Body of pancreas (tissue), 4 donors: ENCODE data around the gene NBAS.

Source experiments
- POLR2A ChIP-seq, 3 donors: fragments of 450-650 bp; IDR thresholded peaks; one replicate each; pipeline ENCODE4 v1.6.1; 2016; ENCODE audit warnings: antibody characterized with exemption in 3 of 3, mild to moderate bottlenecking in 2 of 3
- TF ChIP-seq, protein P1 (sequence below), 7 experiments: fragments of 450-650 bp in 4 of 7; fragments of 200-600 bp in 3 of 7; sonication (generic) in 3 of 7; IDR thresholded peaks; one replicate each; pipeline ENCODE4 v1.5.1; 2016 to 2019; ENCODE audit warnings: antibody characterized with exemption in 7 of 7

DNA sequence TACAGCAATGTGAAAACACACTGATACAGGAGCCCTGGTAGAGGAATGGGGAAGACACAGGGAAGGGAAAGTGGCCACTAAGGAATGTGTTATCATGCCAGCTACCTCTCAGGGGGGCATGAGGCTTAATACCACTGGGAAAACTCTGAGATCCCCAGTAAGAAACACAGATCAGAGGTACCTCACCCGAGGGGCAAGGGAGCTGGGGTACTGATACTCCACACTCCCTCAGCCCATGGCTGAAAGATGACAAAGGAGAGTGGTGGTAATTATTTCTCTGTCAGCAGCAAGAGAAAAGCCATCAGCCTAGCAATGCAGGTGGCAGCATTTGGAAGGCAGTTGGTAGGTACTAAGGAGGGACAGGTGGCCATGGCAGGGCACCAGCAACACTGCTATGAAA, 434.8 kb downstream of the NBAS start:
- TF ChIP-seq, protein P1, sequence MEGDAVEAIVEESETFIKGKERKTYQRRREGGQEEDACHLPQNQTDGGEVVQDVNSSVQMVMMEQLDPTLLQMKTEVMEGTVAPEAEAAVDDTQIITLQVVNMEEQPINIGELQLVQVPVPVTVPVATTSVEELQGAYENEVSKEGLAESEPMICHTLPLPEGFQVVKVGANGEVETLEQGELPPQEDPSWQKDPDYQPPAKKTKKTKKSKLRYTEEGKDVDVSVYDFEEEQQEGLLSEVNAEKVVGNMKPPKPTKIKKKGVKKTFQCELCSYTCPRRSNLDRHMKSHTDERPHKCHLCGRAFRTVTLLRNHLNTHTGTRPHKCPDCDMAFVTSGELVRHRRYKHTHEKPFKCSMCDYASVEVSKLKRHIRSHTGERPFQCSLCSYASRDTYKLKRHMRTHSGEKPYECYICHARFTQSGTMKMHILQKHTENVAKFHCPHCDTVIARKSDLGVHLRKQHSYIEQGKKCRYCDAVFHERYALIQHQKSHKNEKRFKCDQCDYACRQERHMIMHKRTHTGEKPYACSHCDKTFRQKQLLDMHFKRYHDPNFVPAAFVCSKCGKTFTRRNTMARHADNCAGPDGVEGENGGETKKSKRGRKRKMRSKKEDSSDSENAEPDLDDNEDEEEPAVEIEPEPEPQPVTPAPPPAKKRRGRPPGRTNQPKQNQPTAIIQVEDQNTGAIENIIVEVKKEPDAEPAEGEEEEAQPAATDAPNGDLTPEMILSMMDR (IDR thresholded peaks at IDR 0.05) = no peak
- TF ChIP-seq POLR2A (IDR thresholded peaks at IDR 0.05) = no peak
